ENCODE results near the gene RIC3. TPM values are rescaled to one million over a fixed set of nuclear protein-coding genes. Genes with fewer than 3 reads are reported as not detected.

The RIC3 gene
- total RNA-seq, 4 donors from 2014 or later: 2.2 to 7.1 (median 4.1) TPM

DNA sequence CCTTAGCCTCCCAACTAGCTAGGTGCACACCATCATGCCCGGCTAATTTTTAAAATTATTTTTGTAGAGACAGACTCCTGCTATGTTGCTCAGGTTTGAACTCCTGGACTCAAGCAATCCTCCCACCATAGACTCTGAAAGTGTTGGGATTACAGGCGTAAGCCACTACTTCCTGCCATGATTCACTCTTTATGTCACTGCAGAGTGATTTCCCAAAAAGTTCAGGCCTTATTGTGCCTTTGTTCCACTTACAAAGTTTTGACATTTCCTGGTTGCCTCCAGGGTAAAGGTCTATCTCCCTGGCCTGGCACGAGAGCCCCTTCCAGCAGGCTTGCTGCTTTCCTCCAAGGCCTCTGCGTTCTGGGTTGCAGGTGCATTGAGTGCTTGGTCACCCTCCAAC lies 44.6 kb upstream of the RIC3 start:
- Histone ChIP-seq H3K4me1 (no peaks in the 10 kb centered on the region), H3K4me3 (no peak overlapping the region), H3K36me3 (no peaks in the 10 kb centered on the region), H3K27me3 (peaks cover 3 to 6% (median 6%) of the 10 kb centered on the region in 3 donors), H3K9me3 (no peaks in the 10 kb centered on the region), H3K27ac (no peak overlapping the region)
- ATAC-seq (no peak), DNase-seq (no peak)
- intact Hi-C loops (cut with DNase I; ENCODE audit: low total_unique reads): no loop called here
- TF ChIP-seq, protein P1, sequence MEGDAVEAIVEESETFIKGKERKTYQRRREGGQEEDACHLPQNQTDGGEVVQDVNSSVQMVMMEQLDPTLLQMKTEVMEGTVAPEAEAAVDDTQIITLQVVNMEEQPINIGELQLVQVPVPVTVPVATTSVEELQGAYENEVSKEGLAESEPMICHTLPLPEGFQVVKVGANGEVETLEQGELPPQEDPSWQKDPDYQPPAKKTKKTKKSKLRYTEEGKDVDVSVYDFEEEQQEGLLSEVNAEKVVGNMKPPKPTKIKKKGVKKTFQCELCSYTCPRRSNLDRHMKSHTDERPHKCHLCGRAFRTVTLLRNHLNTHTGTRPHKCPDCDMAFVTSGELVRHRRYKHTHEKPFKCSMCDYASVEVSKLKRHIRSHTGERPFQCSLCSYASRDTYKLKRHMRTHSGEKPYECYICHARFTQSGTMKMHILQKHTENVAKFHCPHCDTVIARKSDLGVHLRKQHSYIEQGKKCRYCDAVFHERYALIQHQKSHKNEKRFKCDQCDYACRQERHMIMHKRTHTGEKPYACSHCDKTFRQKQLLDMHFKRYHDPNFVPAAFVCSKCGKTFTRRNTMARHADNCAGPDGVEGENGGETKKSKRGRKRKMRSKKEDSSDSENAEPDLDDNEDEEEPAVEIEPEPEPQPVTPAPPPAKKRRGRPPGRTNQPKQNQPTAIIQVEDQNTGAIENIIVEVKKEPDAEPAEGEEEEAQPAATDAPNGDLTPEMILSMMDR (IDR thresholded peaks at IDR 0.05 in 4 of 5, conservative IDR thresholded peaks at IDR 0.05 in 1 of 5): no peak
- TF ChIP-seq POLR2A (IDR thresholded peaks at IDR 0.05): no peak
- in situ Hi-C loops (cut with MboI; ENCODE audit: low sequenced_read_pairs in 4 of 4): no loop called here

DNA sequence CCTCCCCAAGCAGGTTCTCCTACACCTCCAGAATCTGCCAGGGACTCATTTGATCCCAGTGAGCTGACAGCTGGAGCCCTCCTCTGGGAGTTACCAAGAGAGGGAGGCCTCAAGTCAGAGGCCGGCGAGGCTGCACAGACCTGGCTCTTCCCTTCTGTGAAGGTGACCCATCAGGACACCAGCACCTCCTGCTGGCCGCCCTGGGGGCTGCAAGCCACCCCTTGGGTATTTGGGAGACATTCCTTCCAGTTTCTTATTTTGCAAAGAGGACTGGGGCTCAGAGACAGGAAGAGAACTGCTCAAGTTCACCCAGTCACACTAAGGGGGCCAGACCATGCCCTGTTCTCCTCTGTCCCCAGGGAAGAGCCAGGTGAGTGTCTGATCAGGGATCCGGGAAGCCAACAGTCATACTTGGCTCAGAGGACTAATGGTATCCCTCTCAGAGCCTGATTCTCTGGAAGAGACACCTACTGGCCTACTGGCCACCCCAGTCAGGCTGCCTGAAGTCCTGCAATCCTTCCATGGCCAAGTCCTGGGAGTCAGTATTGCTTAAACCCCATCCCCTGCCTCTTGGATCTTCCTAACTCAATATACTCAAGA lies 40.5 kb upstream of the RIC3 start:
- Histone ChIP-seq H3K27ac (no peak overlapping the region), H3K9me3 (no peaks in the 10 kb centered on the region), H3K4me3 (no peak overlapping the region), H3K36me3 (no peaks in the 10 kb centered on the region), H3K4me1 (no peaks in the 10 kb centered on the region), H3K27me3 (peaks cover 15 to 18% (median 16%) of the 10 kb centered on the region in 3 donors)
- DNase-seq (no peak), ATAC-seq (no peak)
- in situ Hi-C loops (cut with MboI; ENCODE audit: low sequenced_read_pairs in 4 of 4) (no loop called here), intact Hi-C loops (cut with DNase I; ENCODE audit: low total_unique reads) (no loop called here)
- TF ChIP-seq POLR2A (IDR thresholded peaks at IDR 0.05): no peak
- TF ChIP-seq, protein P1 (IDR thresholded peaks at IDR 0.05 in 4 of 5, conservative IDR thresholded peaks at IDR 0.05 in 1 of 5): no peak

- H3K4me3 ChIP-seq: no peak overlapping the region
- no peaks in the 10 kb centered on the region for H3K36me3 ChIP-seq
- TF ChIP-seq, protein P1 (IDR thresholded peaks at IDR 0.05 in 4 of 5, conservative IDR thresholded peaks at IDR 0.05 in 1 of 5): no peak
- TF ChIP-seq POLR2A (IDR thresholded peaks at IDR 0.05): no peak
- H3K27me3 ChIP-seq: peaks cover 15 to 18% (median 16%) of the 10 kb centered on the region in 3 donors
- DNase-seq (no peak), ATAC-seq (no peak)
- in situ Hi-C loops (cut with MboI; ENCODE audit: low sequenced_read_pairs in 4 of 4): no loop called here
- H3K27ac ChIP-seq: peak overlapping the region in 1 of 4 donors; percentile 20
- intact Hi-C loops (cut with DNase I; ENCODE audit: low total_unique reads): no loop called here
- H3K9me3 ChIP-seq: no peaks in the 10 kb centered on the region
- no peaks in the 10 kb centered on the region for H3K4me1 ChIP-seq
Measured at GRCh38 chr11:8207080-8208000, 38.5 kb upstream of the RIC3 start.

GRCh38 chr11:8206251-8207079 lies 37.6 kb upstream of the RIC3 start:
- peaks cover 15 to 18% (median 16%) of the 10 kb centered on the region in 3 donors for H3K27me3 ChIP-seq
- intact Hi-C loops (cut with DNase I; ENCODE audit: low total_unique reads) (no loop called here), in situ Hi-C loops (cut with MboI; ENCODE audit: low sequenced_read_pairs in 4 of 4) (no loop called here)
- H3K4me1 ChIP-seq: no peaks in the 10 kb centered on the region
- TF ChIP-seq, protein P1 (IDR thresholded peaks at IDR 0.05 in 4 of 5, conservative IDR thresholded peaks at IDR 0.05 in 1 of 5): no peak
- no peak for TF ChIP-seq POLR2A (IDR thresholded peaks at IDR 0.05)
- H3K27ac ChIP-seq: peak overlapping the region in 1 of 4 donors; percentile 20
- DNase-seq (peak in 1 of 2 donors; percentile 39), ATAC-seq (no peak)
- H3K36me3 ChIP-seq: no peaks in the 10 kb centered on the region
- peak overlapping the region in 3 of 4 donors; percentile 11 to 38 (median 22) for H3K4me3 ChIP-seq
- H3K9me3 ChIP-seq: no peaks in the 10 kb centered on the region

Measured in gastrocnemius medialis (tissue), 4 donors.